Astrocyte of the cerebellum (primary cell): ENCODE data around the gene GALNTL6.

Experiments used
- DNase-seq: peaks from one replicate; pipeline ENCODE4 v3.0.0-alpha.2; 2011; ENCODE audit warnings: low read depth
- H3K4me3 ChIP-seq: 2 replicates; pipeline ENCODE4 v1.5.1; 2011; ENCODE audit warnings: mild to moderate bottlenecking, low read depth, low read length, moderate library complexity
- in situ Hi-C: cut with HindIII; loops from 2 replicates; pipeline ENCODE4 v1.10.0; 2017; ENCODE audit warnings: low sequenced_read_pairs
- TF ChIP-seq, protein P1 (sequence below): IDR thresholded peaks from 2 replicates; pipeline ENCODE4 v1.5.1; 2012; ENCODE audit warnings: low read length, low read depth, moderate library complexity, mild to moderate bottlenecking; ENCODE audit errors: missing control alignments

The GALNTL6 gene

DNA sequence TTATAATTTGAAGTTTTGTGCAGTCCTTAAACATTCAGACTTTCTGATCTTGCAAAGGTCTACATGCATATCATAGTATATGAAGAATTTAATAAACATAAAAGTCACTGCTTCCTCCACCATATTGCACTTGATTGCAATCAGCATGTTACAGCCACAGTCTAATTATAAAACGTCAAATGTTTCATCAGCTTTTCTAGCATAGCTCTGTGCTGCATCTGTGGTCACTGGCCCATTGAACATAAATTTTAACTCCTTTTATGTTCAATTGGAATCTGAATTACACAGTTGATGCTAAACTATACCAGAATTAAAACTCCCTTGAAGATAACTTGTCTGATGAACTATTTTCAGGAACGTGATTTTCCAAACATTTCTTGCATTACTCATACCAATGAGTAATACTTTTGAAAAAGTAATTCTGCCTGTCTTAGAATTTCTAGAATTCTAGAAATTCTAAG lies 329.1 kb downstream of the GALNTL6 start:
- in situ Hi-C loops = no loop called here
- TF ChIP-seq, protein P1, sequence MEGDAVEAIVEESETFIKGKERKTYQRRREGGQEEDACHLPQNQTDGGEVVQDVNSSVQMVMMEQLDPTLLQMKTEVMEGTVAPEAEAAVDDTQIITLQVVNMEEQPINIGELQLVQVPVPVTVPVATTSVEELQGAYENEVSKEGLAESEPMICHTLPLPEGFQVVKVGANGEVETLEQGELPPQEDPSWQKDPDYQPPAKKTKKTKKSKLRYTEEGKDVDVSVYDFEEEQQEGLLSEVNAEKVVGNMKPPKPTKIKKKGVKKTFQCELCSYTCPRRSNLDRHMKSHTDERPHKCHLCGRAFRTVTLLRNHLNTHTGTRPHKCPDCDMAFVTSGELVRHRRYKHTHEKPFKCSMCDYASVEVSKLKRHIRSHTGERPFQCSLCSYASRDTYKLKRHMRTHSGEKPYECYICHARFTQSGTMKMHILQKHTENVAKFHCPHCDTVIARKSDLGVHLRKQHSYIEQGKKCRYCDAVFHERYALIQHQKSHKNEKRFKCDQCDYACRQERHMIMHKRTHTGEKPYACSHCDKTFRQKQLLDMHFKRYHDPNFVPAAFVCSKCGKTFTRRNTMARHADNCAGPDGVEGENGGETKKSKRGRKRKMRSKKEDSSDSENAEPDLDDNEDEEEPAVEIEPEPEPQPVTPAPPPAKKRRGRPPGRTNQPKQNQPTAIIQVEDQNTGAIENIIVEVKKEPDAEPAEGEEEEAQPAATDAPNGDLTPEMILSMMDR = no peak
- DNase-seq = no peak
- H3K4me3 ChIP-seq = no peak overlapping the region

GRCh38 chr4:172143605-172144314 lies 330.6 kb downstream of the GALNTL6 start:
- in situ Hi-C loops = no loop called here
- no peak overlapping the region for H3K4me3 ChIP-seq
- TF ChIP-seq, protein P1 = no peak
- DNase-seq = no peak

DNA sequence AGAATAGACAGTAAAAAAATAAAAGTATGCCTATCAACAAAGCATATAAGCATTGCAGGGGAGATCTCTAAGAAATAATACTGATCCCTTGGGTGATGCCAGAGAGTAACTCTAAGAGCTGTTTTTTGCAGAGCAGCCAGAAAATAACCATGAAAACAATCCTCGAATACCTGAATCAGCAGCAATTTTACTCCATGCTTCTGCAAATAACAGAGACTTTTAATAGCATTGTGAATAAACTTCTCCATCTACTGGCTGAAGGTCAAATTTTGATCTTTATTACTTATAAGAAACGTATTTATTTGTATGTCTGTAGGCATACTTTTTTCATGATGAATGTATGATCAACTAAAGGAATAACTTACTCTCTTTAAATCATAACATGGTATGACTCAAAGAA lies 334.5 kb downstream of the GALNTL6 start:
- in situ Hi-C loops = no loop called here
- H3K4me3 ChIP-seq = no peak overlapping the region
- DNase-seq = no peak
- TF ChIP-seq, protein P1 = no peak

GRCh38 chr4:172149329-172149728 lies 336.1 kb downstream of the GALNTL6 start:
- DNase-seq = no peak
- H3K4me3 ChIP-seq = no peak overlapping the region
- TF ChIP-seq, protein P1 = no peak
- in situ Hi-C loops = no loop called here

DNA sequence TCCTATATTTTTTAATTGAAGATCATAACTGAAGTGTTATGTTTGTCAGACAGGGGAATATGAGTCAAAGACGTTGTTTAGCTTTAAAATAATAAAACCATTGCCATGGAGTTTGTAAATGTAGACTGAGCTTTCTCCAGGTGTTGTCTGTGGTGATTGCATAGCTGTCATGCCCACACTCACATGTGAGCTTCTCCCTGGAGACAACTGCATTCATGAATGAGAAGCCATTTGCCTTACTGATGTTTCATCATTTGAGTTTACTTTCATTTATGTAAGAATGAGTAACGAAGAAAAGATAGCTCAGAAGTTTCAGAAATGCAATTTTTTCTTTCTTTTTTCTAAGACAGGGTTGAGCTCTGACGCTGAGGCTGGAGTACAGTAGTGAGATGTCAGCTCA lies 339.1 kb downstream of the GALNTL6 start:
- in situ Hi-C loops = no loop called here
- H3K4me3 ChIP-seq = no peak overlapping the region
- no peak for DNase-seq
- TF ChIP-seq, protein P1 = no peak

- TF ChIP-seq, protein P1 = no peak
- no peak for DNase-seq
- no peak overlapping the region for H3K4me3 ChIP-seq
- in situ Hi-C loops = no loop called here
Measured at GRCh38 chr4:172153719-172154118, 340.5 kb downstream of the GALNTL6 start.
